A375 (cell line): Measurements from ENCODE around the gene MFAP2. TPM values are rescaled to one million over a fixed set of nuclear protein-coding genes. Genes with fewer than 3 reads are reported as not detected.

Source experiments
- total RNA-seq: library from RNA; depleted of rRNA; stranded (reverse); fragments of >200 nt; shearing (Covaris generic); gene quantifications from 2 replicates; pipeline ENCODE4 v1.2.3, GENCODE V29; 2014; rRNA removed

The MFAP2 gene, protein sequence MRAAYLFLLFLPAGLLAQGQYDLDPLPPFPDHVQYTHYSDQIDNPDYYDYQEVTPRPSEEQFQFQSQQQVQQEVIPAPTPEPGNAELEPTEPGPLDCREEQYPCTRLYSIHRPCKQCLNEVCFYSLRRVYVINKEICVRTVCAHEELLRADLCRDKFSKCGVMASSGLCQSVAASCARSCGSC
- total RNA-seq, result 118 and 131 TPM in 2 replicates

DNA sequence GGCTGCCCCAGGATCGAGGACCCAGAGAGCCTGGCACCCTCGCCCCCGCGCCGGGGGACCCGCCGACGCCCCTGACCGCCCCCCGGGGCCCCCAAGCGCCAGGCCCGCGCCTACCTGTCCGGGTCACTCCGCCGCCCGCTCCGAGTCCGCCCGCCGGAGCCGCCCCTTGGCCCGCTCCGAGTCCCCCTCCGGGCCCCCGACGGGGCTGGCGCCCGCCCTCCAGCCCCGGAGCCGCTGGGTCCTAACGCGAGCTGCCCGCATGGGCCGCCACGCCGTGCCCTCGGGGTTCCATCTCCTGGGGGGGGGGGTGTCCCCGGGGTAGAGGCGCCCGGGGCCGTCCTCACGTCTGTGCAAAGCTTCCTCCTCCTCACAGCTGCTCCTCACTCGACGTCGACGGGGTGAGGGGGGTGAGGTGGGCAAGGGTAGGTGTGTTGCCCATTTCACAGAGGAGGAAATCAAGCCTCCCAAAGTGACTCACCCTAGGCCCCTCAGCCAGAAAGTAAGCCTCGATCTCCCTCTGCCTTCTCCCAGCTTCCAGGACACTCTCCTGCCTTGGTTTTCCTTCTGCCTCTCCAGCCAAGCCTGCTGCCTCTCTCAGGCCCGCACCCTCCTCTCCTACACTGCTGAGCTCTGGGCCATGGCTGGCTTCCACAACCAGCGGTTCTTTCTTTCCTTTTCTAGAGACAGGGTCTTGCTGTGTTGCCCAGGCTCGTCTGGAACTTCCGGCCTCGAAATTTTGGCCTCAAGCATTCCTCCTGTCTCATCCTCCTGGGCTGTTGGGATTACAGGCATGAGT, at the start of gene MFAP2:
MFAP2 (minus strand) TSS at position 148 of the 796 bp plus-strand sequence. CDS start 2,347 bp downstream, outside the sequence.

DNA sequence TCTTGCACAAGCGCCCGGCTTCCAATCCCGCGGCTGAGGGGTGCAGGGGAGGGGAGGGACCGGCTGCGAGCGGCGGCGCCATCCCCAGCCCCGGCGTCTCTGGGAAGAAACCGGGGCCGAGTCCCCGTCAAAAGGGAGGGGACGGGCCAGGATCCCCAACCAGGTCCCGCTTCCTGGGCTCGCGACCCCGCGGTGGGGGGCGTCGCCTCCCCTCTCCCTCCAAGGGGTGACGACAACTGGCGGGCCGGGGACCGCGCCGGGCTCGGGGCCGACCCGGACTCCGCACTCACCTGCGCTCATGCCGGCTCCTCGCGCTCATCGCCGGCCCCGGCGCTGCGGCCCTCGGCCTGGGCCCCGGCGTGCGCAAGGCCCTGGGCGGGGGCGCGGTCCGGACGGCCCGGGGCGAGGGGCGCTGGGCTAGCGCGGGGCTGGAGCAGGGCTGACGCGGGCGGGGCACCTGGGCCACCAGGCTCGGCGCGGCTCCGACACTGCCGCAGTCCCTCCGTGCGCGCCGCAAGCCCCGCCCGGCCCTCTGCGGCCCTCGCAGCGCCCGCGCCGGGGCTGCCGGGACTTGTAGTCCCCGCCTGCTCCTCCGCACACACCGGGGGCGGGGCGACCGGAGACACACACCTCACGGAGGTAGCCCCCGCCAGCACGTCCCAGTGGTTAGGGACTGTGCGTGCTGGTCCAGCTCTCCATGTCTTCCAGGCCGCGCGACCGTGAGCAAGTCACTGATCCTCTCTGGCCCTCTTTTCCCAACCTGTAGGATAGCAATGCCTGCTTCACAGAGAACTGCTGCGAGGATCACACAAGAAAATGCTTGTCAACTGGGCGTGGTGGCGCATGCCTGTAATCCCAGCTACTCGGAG, 31.3 kb upstream of the MFAP2 start, which contains the start of gene ATP13A2:
ATP13A2 (minus strand) TSS at position 490 of the 869 bp plus-strand sequence; CDS start at position 300, 190 bp downstream.

Other genes with a start within 250 kb of the MFAP2 start
- under 0.01 TPM in 2 replicates for gene RNU1-4, start 240.1 kb downstream of the MFAP2 start, total RNA-seq
- gene RNU1-2, start 84.6 kb downstream of the MFAP2 start, total RNA-seq, result under 0.01 TPM in 2 replicates
- gene CROCC, start 58.7 kb downstream of the MFAP2 start, total RNA-seq, result 29.3 and 33.2 TPM in 2 replicates
- 53.8 and 58.1 TPM in 2 replicates for gene ATP13A2, start 31.3 kb upstream of the MFAP2 start, total RNA-seq
- 187 and 217 TPM in 2 replicates for gene SDHB, start 73.4 kb upstream of the MFAP2 start, total RNA-seq
- 0.04 and 0.50 TPM in 2 replicates for gene PADI2, start 138.8 kb upstream of the MFAP2 start, total RNA-seq
- 0.23 TPM in 1 of 2 replicates, not detected in the other for gene PADI1, start 224.5 kb upstream of the MFAP2 start, total RNA-seq